Pancreas (tissue), 10 donors: ENCODE measurements around the gene PFDN5. TPM values are rescaled to one million over a fixed set of nuclear protein-coding genes. Genes with fewer than 3 reads are reported as not detected.

Experiments used
- ATAC-seq, 4 donors: fragments of 200-7000 bp; cut with Tn5 transposase; one replicate each; pipeline versions ENCODE4 v1.8.0 to v1.9.1; 2020; ENCODE audit warnings: mild to moderate bottlenecking in 4 of 4, moderate library complexity in 4 of 4
- DNase-seq, 6 donors: peaks; one replicate each; pipeline ENCODE4 v3.0.0-alpha.2; 2020
- FAIRE-seq: peaks from 2 replicates; lab custom pipeline; 2012; peaks lifted over from hg19 to GRCh38; lab: Jason Lieb, UNC
- H3K27ac ChIP-seq, 4 donors: fragments of 200-600 bp; sonication (generic); 1 replicate in 3 of 4; 2 replicates in 1 of 4; pipeline versions ENCODE4 v1.5.0 to v1.8.0; 2020
- H3K27me3 ChIP-seq, 4 donors: fragments of 200-600 bp; one replicate each; pipeline ENCODE4 v1.8.0; 2021
- H3K36me3 ChIP-seq, 3 donors: fragments of 200-600 bp; sonication (generic) in 1 of 3; one replicate each; pipeline versions ENCODE4 v1.5.0 to v1.8.0; 2020 to 2021
- H3K4me1 ChIP-seq, 3 donors: fragments of 200-600 bp; one replicate each; pipeline ENCODE4 v1.8.0; 2021
- H3K4me3 ChIP-seq, 4 donors: fragments of 200-600 bp; sonication (generic) in 2 of 4; one replicate each; pipeline versions ENCODE4 v1.5.0 to v1.8.0; 2020 to 2021
- H3K9me3 ChIP-seq, 4 donors: fragments of 200-600 bp; one replicate each; pipeline ENCODE4 v1.8.0; 2021
- WGBS, 2 donors: extraction: QIAGEN DNeasy Blood & Tissue Kit; methylation state at CpG; one replicate each; pipeline ENCODE4 v1.1.7; 2013; 5-methylcytosine and 5-hydroxymethylcytosine counted together
- intact Hi-C, 3 donors: fragments of 100-400 bp; cut with DNase I; formaldehyde crosslinking; loops; one replicate each; pipeline versions ENCODE4 v1.11.1 to v1.14.2; 2022
- polyA plus RNA-seq, 2 donors: library from polyadenylated mRNA; stranded (reverse); fragments of 200-250 nt; gene quantifications; one replicate each; pipeline ENCODE4 v1.2.3, GENCODE V29; 2013
- total RNA-seq, 6 donors: library from RNA; stranded (reverse); fragmentation: NEBNext Ultra II Directional in 4 of 6; extraction: Animal tissue kit (Norgen Biotek cat#: 25700) in 4 of 6; gene quantifications; one replicate each; pipeline versions ENCODE4 v1.2.1 to v1.2.4, GENCODE V29; 2021 to 2023
- TF ChIP-seq, protein P1 (sequence below), 4 donors: fragments of 200-600 bp; sonication (generic) in 3 of 4; IDR thresholded peaks; one replicate each; pipeline versions ENCODE4 v1.5.0 to v1.8.0; 2021; ENCODE audit warnings: antibody characterized with exemption in 4 of 4
- donor health status: healthy with polysubstance abuse.
- donor health status: DM: no; HTN: no; CAD: no; lungs with moderate emphysema.
- donor health status: DM: no; HTN: no; CAD: no.
- donor health status: control.
- donor health status: control.
- donor health status: Bipolar disorder and iron deficiency.
- donor health status: DM: yes; HTN: yes; CAD: no.
- donor health status: DM: no; HTN: no; CAD: no.
- donor health status: DM: no; HTN: no; CAD: no.
- donor health status: DM: yes; HTN: yes; CAD: no.

The PFDN5 gene
- total and polyA plus RNA-seq, 8 donors: 203 to 875 (median 244) TPM

DNA sequence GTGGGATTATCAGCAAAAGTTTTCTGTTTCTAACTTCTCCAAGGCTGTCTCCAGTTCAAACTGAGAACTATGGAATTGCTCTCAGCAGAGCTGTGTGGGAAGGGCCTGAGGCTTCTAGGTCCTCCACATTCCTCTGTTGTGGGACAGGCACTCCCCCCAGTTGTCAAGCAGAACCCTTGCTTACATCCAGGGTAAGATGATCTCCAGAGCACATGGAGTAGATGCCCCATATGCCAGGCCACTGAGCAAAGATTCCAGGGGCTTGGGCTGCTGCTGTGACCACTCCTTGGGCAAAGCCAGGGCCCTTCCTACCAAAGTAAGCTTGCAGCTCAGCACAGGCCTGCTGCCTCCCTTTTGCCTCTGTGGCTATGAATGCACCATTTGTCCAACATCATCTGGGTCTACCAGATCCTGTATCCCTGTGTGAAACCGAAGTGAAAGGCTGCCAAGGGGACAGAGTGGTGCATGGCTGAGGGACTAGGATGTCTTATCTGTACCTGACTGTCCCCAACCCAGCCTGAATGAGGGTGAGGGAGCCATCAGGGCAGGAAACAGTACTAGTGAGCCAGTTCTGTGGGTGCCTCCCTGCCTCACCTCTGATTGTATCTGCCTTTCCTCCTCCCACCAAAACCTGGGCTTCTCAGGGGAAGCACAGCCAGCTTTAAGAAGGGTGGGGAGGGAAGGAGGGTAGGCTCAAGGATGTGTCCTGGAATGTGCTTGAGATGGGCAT lies 40.4 kb upstream of the PFDN5 start:
- no peak for ATAC-seq
- H3K4me3 ChIP-seq: no peak overlapping the region
- no peak overlapping the region for H3K27ac ChIP-seq
- TF ChIP-seq, protein P1, sequence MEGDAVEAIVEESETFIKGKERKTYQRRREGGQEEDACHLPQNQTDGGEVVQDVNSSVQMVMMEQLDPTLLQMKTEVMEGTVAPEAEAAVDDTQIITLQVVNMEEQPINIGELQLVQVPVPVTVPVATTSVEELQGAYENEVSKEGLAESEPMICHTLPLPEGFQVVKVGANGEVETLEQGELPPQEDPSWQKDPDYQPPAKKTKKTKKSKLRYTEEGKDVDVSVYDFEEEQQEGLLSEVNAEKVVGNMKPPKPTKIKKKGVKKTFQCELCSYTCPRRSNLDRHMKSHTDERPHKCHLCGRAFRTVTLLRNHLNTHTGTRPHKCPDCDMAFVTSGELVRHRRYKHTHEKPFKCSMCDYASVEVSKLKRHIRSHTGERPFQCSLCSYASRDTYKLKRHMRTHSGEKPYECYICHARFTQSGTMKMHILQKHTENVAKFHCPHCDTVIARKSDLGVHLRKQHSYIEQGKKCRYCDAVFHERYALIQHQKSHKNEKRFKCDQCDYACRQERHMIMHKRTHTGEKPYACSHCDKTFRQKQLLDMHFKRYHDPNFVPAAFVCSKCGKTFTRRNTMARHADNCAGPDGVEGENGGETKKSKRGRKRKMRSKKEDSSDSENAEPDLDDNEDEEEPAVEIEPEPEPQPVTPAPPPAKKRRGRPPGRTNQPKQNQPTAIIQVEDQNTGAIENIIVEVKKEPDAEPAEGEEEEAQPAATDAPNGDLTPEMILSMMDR (IDR thresholded peaks at IDR 0.05): no peak
- no peaks in the 10 kb centered on the region for H3K36me3 ChIP-seq
- intact Hi-C loops: loop anchor here in 2 of 3 donors (5.0 kb wide), 1 partner anchor 38 kb away; no protein-coding TSS in a partner anchor
- WGBS, 2 donors: 87 to 92% methylated on average over 1 of the region's 1 CpG
- FAIRE-seq: no peak
- H3K9me3 ChIP-seq: no peaks in the 10 kb centered on the region
- H3K4me1 ChIP-seq: peaks cover 6 to 19% (median 17%) of the 10 kb centered on the region in 3 donors
- no peaks in the 10 kb centered on the region for H3K27me3 ChIP-seq
- no peak for DNase-seq

DNA sequence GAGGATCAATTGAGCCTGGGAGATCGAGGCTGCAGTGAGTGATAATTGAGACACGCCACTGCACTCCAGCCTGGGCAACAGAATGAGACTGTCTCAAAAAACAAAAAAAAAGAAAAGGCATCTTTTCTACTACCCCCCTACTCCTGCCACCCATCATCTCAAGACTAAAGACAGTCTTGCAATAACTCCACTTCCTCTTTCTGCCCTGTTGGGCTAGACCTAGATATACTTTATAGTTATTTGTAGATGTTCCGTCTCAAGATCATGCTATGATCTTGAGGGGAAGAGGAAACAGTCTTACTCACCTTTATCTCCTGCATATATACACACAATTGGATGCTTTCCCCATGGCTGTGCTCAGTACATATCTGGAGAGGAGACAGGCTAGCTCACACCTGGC lies 39.3 kb upstream of the PFDN5 start:
- WGBS, 2 donors: 89 to 96% methylated on average over 3 of the region's 3 CpGs
- Histone ChIP-seq H3K27ac (no peak overlapping the region), H3K9me3 (no peaks in the 10 kb centered on the region), H3K4me1 (peaks cover 0 to 13% (median 11%) of the 10 kb centered on the region in 3 donors), H3K36me3 (no peaks in the 10 kb centered on the region), H3K4me3 (no peak overlapping the region), H3K27me3 (no peaks in the 10 kb centered on the region)
- intact Hi-C loops: no loop called here
- FAIRE-seq (no peak), DNase-seq (no peak), ATAC-seq (no peak)
- TF ChIP-seq, protein P1 (IDR thresholded peaks at IDR 0.05): no peak

GRCh38 chr12:53258541-53259539 lies 36.5 kb upstream of the PFDN5 start:
- Histone ChIP-seq H3K9me3 (no peaks in the 10 kb centered on the region), H3K4me3 (no peak overlapping the region), H3K27ac (no peak overlapping the region), H3K27me3 (no peaks in the 10 kb centered on the region), H3K36me3 (no peaks in the 10 kb centered on the region), H3K4me1 (no peaks in the 10 kb centered on the region)
- ATAC-seq (no peak), FAIRE-seq (no peak), DNase-seq (no peak)
- WGBS, 2 donors: 72 to 75% methylated on average over 7 of the region's 7 CpGs
- intact Hi-C loops: no loop called here
- TF ChIP-seq, protein P1 (IDR thresholded peaks at IDR 0.05): no peak

- WGBS, 2 donors: 83 to 91% methylated on average over 6 of the region's 6 CpGs
- intact Hi-C loops: no loop called here
- ATAC-seq: no peak
- no peaks in the 10 kb centered on the region for H3K9me3 ChIP-seq
- no peak for FAIRE-seq
- H3K27me3 ChIP-seq: no peaks in the 10 kb centered on the region
- TF ChIP-seq, protein P1 (IDR thresholded peaks at IDR 0.05): no peak
- no peaks in the 10 kb centered on the region for H3K36me3 ChIP-seq
- no peaks in the 10 kb centered on the region for H3K4me1 ChIP-seq
- no peak overlapping the region for H3K4me3 ChIP-seq
- no peak for DNase-seq
- H3K27ac ChIP-seq: no peak overlapping the region
Measured at GRCh38 chr12:53259891-53260290, 35.5 kb upstream of the PFDN5 start.
